GM18868 (cell line): ENCODE measurements around the gene JUND.

ENCODE experiments used
- ATAC-seq: cut with Tn5 transposase; IDR thresholded peaks from one replicate; pipeline ENCODE4 v1.9.1; 2021; ENCODE audit warnings: mild to moderate bottlenecking, moderate library complexity; ENCODE audit not compliant: unreplicated experiment

Gene JUND

DNA sequence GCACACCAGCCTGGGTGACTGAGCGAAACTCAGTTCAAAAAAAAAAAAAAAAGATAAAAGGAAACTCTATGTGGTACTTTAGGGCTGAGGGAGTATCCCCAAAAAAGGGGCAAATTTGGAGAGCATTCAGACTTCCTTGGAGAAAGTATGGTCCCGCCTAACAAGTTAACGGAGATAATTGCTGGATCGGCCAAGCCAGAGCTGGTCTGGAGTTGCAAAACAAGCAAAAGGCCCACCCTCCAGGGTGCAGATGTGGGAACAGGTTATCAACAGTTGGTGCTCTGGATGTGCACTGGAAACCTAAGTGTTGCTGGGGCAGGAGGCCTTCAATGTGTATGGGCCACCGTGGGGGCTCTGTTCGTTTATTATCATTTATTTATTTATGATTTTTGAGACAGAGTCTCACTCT lies 10.0 kb downstream of the JUND start:
- no peak for ATAC-seq

DNA sequence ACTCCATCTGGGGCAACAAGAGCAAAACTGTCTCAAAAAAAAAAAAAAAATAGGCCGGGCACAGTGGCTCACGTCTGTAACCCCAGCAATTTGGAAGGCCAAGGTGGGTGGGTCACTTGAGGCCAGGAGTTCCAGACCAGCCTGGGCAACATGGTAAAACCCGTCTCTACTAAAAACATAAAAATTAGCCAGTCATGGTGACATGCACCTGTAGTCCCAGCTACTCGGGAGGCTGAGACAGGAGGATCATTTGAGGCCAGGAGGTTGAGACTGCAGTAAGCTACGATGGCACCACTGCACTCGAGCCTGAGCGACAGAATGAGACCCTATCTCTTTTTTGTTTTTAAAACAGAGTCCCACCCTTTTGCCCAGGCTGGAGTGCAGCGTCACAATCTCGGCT lies 11.1 kb downstream of the JUND start:
- ATAC-seq: no peak

DNA sequence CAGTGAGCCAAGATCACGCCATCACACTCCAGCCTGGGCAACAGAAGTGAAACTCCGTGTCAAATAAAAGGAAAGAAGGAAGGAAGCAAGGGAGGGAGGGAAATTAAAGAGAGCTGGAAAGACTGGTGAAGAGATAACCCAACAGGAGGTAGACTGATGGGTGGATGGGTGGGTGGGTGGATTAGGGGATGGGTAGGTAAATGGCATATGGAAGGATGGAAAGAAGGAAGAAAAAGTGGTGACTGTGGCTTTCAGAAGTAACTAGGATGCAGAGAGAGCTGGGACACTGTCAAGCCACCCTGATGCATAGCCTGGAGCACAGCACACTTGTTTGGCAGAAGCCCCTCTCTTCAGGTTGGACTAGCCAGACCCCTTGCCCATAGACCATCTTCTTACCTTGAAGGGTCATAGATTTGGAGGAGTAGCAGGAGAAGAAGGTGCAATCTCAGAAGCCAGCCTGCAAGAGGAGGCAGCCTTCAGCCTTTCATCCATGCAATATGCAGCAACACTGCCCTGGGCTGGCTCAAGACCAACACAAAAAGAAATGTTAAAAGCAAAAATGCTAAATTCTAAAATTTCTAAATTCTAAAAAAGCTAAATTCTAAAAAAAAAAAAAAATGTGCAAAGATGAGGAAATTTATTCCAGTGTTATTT lies 12.2 kb downstream of the JUND start:
- ATAC-seq: no peak

DNA sequence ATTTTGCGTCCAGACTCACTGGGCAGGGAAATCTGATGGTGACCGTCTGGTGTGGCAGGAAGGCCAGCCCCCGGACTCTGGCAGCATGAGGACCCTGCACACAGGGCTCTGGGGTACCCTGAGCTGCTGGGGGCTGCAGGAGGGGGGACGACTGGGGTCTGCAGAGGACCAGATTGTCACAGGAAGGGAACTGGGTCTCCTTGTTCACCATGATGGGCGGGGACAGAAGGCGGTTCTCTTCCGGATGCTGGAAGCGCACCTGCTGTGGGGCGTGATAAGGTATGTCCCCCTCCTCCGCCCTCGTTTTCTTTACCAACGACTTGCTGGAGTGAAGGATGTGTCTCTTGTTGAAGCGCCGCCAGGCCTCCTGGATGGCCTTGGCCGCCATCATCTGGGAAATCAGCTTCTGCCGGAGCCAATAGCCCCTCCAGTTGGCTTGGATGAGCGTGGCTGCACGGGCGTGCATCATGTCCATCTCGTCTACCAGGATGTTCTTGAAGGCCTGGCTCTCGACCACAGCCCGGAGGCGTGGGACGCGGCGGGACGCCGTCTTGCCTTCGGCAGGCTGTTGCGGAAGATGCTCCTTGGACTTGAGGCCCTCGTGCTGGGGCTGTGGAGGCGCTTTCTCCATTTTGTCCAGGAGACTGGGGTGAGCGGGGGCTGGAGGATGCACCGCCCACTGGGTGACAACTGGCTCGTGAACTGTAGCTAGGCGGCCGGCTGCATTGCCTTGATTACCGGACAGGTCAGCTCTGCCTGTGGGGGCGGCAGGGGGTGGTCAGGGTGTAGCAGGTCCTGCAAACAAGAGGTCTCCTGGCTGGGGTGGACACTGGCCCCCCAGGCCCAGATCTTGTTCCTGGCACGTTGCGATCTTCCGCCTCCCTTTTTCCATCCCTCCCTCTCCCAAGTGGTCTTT lies 14.4 kb downstream of the JUND start:
- ATAC-seq: no peak

DNA sequence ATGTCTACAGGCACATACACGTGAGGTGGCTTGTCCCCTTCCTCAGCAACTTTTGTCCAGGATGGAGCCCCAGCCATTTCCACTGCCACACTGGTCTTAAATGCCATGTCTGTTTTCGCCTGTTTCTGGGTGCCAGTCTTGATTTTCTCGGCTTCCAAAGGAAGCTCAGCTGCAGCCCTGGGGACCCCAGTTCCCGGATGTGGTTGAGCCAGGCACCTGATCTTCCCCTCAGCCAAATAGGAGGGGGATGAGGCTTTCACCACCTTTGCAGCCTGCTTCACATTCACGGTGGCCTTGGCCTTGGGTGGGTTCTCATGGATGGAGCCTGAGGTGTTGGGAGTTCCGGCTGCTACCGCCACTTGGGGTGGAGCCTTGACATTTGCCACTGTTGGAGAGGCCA lies 15.8 kb downstream of the JUND start:
- no peak for ATAC-seq

DNA sequence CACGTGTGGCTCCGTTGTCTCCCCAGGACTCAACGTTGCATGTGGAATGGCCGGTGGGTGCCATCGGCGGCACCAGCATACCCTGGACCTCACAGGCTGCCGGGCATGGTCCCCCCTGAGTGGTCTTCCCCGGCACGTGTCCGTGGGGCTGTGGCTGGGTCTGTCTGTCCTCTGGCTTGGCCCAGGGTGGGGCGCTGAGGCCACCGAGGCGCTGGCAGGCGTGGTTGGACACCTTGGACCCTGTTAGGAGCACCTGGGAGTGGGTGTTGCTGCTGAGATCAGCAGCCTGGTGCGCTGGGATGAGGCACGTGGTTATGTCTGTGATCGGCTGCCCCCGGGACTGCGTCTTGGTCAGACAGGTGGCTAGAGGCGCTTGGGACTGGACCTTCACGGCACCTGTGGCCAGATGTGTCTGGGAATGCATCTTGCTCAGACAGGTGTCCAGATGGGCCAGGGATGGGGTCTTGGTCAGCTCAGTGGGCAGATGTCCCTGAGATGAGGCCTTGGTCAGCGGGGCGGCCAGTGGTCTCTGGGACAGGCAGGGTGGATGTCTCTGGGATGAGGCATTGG lies 16.4 kb downstream of the JUND start:
- no peak for ATAC-seq

DNA sequence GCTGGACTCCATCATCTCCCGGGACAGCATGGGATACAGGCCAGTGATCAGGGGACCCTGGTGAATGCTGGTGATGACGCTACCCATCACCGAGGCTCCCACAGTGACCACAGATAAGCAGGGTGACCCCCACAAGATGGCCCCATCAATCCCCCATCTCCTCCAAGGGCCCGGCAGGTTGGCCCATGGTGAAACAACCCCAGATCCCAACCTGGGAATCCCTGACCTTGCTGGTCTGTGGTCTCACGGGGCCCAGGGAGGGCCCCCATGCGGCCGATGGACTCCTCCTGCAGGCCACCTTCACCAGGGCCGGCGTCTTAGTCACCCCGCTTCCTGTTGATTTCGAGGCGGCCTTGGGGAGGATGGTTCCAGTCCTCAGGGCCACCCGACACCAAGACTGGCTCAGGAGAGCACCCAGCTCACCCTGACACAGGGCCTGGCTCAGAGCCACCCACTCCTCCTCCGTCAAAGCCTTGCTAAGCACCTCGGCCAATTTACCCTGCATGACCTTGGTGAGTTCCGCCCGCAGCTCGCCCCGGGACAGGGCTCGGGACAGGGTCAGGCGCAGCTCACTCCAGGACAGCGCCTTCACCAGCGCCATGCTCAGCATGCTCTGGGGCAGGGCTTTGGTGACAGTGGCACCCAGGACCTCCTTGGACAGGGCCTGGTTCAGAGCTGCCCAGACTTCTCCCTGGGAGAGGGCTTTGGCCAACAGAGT lies 17.1 kb downstream of the JUND start:
- no peak for ATAC-seq

DNA sequence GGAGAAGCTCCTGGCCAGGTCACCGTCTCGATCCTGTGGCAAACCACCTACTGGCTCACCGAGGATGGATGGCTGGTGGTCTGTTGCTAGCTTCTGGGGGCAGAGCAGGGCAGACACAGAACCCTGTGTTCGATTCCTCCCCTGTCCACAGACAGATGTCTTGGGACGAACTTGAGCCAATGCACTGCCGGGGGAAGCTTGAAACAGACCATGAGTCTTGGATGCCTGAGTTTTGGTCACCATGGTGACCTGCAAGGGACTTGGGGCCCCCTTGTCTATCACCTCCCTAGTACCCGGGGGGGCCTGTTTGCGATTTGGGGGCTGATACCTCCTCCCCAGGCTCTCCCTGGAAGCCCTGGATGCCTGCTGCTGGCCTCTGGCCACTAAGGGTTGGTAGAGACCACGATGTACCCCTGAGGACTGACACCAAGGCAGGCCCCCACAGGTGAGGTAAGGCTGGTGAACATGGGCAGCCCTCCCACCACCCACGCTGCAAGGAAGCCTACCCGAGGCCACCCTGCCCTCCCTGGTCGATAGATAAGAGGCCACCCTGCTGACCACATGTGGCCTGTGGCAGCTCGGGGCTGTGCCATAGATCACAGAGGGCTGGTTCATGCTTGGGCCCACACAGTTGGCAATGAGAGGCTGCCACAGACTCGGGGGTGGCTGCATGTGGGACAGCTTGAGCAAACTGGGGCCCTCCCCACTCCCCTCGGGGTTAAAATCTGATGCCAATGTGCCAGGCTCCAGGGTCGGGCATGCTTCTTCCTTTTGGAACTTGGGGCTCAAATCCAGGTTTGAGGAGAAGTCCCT lies 17.9 kb downstream of the JUND start:
- no peak for ATAC-seq

DNA sequence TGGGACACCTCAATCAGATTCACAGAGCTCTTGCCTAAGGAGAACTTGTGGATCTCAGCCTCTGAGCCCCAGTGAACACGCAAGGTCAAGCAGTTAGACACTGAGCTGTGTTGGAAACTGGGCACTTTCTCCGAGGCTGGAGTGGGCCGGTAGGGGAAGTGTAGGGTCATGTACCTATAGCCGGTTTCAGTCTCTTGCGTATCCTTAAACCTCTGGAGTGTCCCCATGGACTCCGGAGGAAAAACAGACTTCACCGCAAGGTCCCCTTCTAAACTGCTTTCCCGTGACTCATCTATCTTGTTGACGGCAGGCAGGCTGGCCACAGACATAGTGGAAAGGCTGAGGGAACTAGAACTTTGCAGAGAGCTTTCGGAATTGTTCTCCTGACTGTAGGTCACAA lies 18.5 kb downstream of the JUND start:
- no peak for ATAC-seq

DNA sequence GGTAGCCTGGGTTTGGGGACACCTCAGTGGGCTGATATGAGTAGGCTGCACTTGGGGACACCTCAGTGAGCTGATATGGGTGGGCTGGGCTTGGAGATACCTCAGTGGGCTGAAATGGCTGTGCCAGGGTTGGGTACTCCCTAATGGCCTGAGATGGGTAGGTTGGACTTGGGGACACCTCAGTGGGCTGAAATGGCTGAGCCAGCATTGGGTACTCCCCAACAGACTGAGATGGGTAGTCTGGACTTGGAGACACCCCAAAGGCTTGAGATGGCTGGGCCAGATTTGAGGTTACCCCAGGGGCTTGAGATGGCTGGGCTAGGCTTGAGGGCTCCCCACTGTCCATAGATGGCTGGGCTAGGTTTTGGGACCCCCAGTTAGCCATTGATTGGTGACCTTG lies 19.3 kb downstream of the JUND start:
- ATAC-seq: no peak

DNA sequence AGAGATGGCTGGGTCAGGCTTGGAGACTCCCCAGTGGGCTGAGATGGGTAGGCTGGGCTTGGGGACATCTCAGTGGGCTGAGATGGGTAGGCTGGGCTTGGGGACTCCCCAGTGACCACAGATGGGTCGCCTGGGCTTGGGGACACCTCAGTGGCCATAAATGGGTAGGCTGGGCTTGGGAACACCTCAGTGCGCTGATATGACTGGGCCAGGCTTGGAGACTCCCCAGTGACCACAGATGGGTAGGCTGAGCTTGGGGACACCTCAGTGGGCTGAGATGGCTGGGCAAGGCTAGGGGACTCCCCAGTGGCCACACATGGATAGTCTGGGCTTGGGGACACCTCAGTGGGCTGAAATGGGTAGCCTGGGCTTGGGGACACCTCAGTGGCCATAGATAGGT lies 19.9 kb downstream of the JUND start:
- no peak for ATAC-seq

DNA sequence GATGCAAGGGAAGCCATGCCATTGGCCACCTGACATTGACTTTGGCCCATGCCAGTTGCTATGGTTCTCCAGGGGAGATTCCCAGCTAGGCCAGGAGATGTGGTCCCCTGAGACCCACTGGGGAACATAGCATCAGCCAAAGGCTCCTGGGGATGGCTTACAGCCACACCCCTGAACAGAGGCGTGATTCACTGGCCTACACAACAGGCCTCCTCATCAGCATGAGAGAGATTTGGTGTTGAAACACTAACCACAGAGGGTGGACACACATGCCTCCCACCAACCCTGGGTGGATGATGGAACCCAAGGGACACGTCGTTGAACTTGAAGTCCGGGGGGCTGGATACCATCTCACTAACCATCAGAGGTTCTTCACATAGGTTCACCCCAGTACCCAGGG lies 21.5 kb downstream of the JUND start:
- no peak for ATAC-seq

DNA sequence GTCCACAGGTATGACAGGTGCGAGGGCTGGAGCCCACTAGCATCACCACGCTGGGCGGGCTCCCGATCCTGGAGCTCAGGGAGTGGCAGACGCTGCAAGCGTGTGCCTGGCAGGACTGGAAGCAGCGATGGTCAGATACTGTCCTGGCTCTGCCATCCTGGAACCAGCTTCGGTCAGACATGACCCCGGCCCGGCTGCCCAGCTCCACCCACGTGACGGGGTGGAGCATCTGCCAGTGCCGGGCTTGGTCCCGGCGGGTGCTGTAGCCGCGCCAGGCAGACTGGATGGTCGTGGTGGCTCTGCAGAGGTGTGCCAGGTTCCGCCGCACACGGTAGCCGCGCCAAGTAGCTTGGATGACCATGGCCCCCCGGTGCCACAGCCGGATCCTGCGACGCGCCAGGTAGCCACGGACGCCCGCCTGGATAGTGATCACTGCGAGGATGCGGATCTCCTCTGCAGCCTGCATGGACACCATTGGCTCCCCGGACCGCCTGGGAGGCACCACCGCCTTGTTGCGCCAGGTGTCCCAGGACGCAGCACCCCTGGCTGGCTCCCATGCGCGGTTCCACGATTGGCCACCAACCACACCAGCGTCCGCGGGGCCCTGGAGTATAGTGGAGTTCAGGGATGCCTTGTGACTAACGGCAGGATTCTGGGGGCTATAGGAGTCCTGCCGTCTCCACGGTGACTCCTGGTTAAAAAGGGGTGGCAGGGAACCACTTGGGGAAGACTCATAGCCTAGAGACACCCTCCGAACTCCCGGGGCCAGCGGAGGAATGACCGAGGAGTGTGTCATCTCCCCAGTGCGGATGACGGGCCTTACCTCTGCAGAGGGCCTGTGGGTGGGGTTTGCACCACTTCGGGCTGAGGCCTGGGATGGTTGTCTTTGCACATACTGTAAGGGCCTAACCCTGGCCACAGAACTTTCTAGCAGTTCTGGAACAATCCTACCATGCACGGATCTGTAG lies 23.6 kb downstream of the JUND start:
- no peak for ATAC-seq

DNA sequence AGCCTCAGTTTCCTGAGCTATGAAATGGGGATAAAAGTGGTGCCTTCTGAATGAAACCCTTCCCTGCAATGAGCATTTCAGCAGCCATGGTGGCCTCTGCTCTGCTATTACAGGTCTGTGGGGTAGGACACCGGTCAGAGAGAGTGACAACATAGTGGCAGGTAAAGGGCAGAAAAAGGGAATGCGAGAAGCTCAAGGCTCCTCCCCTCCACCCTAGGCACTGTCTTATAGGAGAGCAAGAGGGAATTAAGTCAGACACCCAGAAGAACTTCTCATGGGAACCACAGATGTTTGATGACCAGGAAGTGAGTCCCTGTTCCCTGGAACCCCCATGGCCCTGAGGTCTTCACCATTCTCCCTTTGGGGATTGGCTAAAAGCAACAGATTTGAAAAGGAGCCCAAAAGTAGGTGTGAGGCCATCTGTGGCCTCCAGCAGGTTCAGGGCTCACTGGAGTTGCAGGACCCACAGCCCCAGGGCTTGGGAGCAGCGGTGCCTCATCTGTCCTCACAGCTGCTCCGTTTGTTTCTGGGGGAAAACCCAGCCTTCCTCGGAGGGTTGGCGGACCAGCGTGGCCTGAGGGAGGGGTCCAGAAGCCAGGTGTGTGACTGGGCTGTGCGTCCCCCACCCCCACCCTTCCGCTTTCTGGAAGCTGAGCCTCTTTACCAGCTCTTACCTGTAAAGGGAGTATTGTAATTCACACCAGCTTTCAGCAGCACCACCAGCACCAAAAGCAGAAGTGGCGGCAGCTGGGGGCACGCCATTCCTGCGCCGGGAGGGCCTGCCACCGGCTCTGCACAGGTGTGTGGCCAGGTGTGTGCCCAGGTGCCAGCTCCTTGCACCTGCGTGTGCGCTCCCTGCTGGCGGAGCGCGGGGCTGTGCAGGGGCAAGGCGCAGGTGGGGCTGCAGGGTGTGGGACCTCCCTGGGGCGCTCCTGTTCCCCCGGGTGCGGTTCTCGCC lies 26.6 kb downstream of the JUND start:
- no peak for ATAC-seq

DNA sequence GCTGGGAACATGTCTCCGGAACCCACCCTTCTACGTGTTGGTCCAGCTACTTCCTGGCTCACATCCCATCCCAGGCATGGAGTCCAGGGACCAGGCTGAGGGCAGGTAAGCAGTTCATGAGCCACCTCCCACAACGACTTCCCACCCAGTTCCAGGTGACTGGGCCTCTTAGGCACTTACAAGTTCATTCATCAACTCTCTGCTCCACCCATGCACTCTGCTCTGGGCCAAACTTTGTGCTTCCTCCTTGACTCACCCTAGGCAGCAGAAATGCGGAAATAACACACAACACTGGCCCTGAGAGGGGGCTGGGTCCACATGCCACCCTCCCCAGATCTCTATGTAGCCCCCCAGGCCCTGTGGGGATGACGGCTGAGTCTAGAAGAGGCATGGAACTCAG lies 27.7 kb downstream of the JUND start:
- ATAC-seq: no peak

DNA sequence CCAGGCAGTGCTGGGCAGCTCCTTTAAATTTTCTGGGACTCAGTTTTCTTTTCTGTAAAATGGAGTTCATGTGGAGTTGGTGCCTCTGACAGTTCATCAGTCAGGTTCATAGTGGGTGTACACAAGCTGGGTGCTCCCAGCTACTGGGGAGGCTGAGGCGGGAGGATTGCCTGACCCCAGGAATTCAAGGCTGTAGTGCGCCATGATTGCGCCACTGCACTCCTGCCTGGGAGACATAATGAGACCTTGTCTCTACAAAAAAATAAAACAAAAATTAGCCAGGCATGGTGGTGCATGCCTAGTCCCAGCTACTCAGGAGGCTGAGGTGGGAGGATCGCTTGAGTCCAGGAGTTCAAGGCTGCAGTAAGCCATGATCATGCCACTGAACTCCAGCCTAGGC lies 28.3 kb downstream of the JUND start:
- ATAC-seq: no peak

DNA sequence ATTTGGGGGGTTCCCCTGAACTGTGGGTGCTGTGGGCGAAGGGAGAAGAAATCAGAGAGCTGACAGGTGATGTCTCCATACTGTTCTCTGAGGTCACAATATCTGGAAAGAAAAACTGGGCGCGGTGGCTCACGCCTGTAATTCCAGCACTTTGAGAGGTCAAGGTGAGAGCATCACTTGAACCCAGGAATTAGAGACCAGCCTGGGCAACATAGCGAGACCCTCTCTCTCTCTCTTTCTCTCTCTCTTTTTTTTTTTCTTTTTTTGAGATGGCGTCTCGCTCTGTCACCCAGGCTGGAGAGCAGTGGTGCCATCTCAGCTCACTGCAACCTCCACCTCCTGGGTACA lies 29.1 kb downstream of the JUND start:
- no peak for ATAC-seq

DNA sequence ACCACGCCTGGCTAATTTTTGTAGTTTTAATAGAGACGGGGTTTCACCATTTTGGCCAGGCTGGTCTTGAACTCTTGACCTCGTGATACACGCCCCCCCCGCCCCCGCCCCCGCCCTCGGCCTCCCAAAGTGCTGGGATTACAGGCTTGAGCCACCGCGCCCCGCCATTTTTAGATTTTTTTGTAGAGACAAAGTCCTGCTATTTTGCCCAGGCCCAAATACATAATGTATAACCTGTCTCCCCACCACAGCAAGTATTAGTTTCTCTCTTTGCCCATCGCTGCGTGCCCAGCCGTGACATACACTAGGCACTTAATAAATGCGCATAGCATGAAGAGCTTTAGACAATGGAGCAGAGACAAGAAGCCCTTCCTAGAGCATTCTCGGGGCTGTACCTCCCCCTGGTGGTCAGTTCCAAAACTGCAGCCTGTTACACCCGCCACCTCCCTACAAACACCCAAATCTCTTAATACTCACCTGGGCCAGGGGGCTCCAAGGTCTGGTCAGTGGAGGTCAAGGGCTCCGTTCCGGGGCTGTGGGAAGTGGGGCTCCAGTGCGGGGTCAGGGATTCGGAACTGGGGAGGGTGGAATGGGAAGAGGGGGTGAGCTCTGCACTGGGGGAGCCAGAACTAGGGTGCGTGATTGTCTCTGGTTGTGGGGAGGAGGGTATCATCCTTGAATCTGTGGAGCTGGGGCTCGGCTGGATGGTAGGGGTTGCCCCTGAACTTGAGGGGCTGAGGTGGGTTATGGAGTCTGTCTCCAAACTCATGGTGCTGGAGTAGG lies 29.6 kb downstream of the JUND start:
- no peak for ATAC-seq
